LHCN-M2 (cell line): ENCODE results near the gene CFAP46. TPM values are rescaled to one million over a fixed set of nuclear protein-coding genes. Genes with fewer than 3 reads are reported as not detected.
"Not testable (repeated sequence)": the region's sequence is repeated elsewhere in the genome, so short reads cannot be mapped to it uniquely, and the experiment has no call there.

Experiments
- DNase-seq: peaks from one replicate; pipeline ENCODE4 v3.0.0-alpha.2; 2012; ENCODE audit warnings: low read depth
- total RNA-seq: library from RNA; depleted of rRNA; stranded (reverse); fragments of >200 nt; gene quantifications from 2 replicates; pipeline ENCODE4 v1.2.3, GENCODE V29; 2014

Gene CFAP46
- total RNA-seq, 1 experiment from 2014 or later = not detected

- DNase-seq = no peak
These were observed 21.1 kb upstream of the CFAP46 start for GRCh38 chr10:132963430-132963960.

- DNase-seq = no peak
These were observed 20.5 kb upstream of the CFAP46 start for GRCh38 chr10:132962623-132963429.

GRCh38 chr10:132961787-132962622, 19.6 kb upstream of the CFAP46 start:
- peak; percentile 50 for DNase-seq

DNA sequence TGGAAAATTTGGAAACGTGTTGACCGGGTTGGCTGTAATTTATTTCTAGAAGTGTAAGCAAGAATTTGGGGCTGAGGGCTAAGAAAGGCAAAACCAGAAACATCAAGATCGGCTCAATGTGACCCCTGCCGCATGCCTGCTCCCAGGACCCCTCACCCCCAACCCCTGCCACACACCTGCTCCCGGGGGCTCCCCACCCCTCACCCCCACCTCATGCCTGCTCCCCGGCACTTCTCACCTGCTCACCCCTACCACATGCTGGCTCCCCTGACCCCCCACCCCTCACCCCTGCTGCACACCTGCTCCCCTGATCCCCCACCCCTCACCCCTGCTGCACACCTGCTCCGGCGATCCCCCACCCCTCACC, 19.0 kb upstream of the CFAP46 start:
- no peak for DNase-seq

DNA sequence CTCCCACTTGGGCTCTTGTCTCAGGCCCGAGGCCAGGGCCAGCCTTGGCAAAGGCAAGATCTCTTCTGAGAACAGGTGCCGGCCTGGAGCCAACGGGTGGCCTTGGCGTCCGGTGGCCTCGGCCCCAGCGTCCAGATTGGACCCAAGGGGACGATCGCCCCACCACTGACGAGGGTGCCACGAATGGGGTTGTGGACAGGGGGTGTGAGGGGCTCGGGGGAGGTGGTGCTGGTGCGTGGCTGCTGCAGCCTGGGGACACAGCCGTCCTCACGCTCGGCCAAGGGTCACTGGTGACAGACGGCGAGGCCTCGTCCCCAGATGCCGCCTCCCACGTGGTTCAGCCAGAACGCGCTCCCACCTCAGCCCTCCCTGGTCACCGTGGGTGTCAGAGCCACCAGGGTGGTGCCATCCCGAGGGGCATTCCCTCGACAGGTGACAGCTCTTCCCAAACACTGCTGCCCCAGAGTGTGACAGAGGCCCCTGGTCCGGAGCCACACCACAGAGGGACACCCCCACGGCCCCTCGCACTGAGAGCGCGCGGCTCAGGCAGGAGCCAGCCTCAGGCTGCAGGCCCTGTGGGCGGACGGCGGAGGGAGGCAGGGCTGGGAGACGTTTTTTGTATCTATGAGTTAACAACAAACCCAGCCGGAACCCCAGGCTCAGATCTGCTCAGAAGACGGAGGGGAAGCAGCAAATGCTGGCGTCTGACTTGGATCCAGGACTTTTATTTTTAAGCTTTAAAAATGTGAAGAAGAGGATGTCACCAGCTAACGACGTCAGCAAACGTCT, 18.5 kb upstream of the CFAP46 start:
- no peak for DNase-seq

- DNase-seq = no peak
These were observed 17.7 kb upstream of the CFAP46 start for GRCh38 chr10:132960071-132960472.

DNA sequence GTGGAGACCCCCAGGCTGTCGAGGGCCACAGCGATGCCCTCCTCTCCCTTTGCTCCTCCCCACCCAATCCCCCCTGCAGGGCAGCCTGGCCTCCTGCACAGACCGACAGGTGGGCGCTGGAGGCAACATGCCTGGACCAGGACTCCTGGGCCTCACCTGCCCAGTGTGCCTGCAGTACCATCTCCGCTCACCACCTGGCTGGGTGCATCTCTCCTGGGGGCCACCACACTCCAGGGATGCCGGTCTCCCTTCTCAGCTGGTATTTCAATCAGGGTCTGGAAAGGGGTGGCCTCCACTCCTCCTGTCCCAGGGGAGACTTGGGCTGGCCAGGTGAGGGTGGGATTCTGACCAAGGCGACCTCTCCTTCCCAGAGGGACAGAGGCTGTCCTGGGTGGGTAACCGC, 17.2 kb upstream of the CFAP46 start:
- no peak for DNase-seq

- no peak for DNase-seq
These were observed 16.7 kb upstream of the CFAP46 start for GRCh38 chr10:132958883-132959558.

GRCh38 chr10:132957981-132958882, 15.9 kb upstream of the CFAP46 start:
- no peak for DNase-seq

DNA sequence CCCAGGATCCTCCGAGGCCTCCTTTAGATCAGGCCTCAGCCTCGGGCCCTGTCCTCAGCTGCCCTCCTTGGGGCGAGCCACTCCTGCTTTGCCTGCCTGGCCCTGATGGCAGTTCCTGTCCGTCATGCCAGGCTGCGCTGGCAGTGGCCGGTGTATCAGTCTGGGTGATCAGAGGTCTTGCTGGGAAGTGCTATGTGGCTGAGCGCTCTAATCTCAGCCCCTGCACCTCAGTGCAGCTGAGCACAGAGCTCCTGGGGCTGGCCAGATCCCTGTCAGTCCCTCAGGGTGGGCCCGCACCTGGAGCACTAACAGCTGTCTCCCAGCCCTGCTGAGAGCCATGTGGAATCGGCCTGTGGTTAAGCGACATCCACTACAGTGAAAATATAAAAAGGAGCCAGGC, 14.8 kb upstream of the CFAP46 start:
- no peak for DNase-seq

DNA sequence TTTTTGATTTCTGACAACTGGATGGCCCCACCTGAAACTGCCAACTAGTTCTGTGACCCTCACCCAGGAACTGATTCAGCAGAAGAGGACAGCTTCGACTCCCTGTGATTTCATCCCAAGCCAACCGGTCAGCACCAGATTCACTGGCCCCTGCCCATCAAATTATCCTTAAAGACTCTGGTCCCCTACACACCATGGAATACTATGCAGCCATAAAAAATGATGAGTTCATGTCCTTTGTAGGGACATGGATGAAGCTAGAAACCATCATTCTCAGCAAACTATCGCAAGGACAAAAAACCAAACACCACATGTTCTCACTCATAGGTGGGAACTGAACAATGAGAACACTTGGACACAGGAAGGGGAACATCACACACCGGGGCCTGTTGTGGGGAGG, 13.9 kb upstream of the CFAP46 start:
- not testable (repeated sequence) for DNase-seq

DNA sequence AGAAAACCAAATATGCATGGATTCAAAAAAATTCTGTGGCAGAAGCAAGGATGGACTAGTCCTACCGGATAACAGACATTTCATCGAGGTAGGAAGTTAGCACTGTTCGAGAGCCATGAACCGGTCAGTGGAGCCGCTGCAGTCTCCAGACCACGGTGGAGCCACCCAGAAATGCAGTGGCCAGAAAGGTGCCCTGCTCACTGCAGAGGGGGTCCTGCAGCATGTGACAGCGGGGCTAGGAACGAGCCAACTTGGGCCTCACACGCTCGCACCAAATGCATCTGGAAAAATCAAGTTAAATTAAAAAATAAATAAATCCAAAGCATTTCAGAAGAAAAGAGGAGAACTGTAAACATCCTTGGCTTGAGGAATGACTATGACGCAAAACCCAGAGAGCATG, 13.1 kb upstream of the CFAP46 start:
- DNase-seq = peak; percentile 5

- no peak for DNase-seq
These were observed 11.1 kb upstream of the CFAP46 start for GRCh38 chr10:132953428-132953827.

DNA sequence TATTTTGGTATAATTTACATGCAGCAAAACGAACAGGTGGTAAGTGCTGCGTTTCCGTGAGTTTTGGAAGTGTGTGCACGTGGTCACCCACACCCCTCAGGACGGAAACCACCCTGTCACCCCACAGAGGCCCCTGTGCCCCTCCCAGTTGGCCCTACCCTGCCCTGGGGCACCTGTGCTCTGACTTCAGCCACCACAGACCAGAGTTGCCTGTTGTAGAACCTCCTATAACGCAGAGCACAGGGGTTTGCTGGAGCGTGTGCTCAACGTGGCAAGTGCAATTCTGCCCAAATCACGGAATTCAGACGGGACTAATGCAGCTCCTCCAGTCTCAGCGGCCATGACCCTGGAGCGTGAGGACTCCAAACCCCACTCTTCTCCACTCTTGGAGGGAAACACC, 9.6 kb upstream of the CFAP46 start:
- DNase-seq = no peak

DNA sequence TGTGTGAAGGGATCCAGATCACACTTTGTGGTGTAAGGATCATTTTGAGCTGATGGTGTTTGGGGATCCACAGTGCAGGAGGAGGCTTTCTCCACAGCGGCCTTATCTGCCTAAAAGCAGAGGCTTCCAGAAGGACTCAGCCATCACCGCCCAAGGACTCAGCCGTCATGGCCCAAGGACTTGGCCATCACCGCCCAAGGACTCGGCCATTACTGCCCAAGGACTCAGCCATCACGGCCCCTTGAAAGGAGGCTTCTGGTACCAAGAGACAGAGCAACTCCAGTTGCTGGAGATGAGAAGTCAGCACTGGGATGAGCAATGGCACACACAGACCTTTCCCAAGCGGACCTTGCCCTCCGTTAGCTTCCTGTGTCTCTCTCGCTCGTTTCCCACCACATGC, 6.0 kb upstream of the CFAP46 start:
- DNase-seq = no peak

DNA sequence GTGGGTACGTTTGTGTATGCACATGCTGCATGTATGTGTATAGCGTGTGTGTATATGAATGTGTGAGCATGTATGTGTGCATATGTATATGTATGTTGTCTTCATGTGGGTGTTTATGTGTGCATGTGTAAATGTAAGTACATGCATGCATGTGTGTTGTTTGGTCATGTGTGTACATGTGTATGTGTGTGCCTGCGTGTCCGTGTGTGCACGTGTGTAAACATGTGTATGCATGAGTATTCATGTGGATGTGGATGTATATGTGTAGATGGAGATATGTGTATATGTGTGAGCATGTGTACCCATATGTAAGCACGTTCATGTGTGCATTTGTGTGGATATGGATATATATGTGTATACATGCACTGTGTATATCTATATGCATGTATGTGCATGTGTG, 5.5 kb upstream of the CFAP46 start:
- DNase-seq = no peak

- no peak for DNase-seq
These were observed 4.6 kb upstream of the CFAP46 start for GRCh38 chr10:132946806-132947546.

- DNase-seq = no peak
These were observed 3.9 kb upstream of the CFAP46 start for GRCh38 chr10:132946311-132946710.

- no peak for DNase-seq
These were observed 3.5 kb upstream of the CFAP46 start for GRCh38 chr10:132945894-132946255.
